ENCODE measurements around the gene KLK2.

Gene KLK2

GRCh38 chr19:50924586-50924985 is 51.3 kb downstream of the KLK2 start:
- DNase-seq (ENCODE audit: low spot score), result no peak

- no peak for DNase-seq (ENCODE audit: low spot score)
These were observed 52.5 kb downstream of the KLK2 start for GRCh38 chr19:50925734-50926133.

GRCh38 chr19:50926144-50926543 is 52.9 kb downstream of the KLK2 start:
- no peak for DNase-seq (ENCODE audit: low spot score)

- DNase-seq (ENCODE audit: low spot score), result no peak
These were observed 55.6 kb downstream of the KLK2 start for GRCh38 chr19:50928831-50929230.
